Epidermal melanocyte (primary cell): Measurements from ENCODE around the gene NRG3.

Source experiments
- DNase-seq: peaks from one replicate; pipeline ENCODE4 v3.0.0; 2011; ENCODE audit warnings: low spot score; ENCODE audit not compliant: insufficient read length

The NRG3 gene

DNA sequence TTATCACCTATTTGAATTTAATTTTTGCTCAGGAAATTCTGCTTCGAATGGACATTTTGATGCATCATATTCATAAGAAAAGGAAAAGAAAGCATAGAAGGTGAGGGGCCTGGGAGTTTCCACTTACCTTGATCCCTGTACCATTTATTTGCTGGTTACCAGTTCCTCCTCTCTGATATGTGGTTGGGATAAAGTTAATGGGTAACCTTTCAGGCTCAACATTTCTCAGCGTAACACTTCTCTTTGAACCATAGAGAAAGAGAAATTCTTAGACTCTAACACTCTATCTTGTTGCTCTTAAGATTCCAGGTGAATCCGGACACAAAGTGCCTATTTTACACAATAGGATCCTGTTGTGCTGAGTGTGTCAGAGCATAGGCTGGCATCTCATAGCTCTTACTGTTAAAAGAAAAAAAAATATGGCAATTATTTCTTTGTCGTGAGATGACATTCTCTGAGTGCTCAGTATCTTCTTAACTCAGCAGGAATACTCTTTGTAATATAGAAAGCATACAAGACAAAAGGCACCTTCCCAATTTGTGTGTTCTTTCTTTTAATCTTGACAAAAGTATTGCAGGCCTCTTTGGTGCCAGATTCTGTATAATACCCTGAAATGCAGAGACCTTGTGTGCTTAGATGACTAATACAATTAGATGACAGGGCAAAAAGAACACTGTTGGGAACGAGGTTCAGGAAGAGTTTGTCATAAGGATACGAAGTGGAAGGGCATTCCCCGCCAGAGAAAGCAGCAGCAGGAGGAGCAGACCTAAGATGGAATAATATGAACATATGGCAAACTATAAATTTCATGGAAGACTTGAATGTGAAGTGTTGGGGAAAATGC lies 689.6 kb downstream of the NRG3 start:
- DNase-seq, result no peak

DNA sequence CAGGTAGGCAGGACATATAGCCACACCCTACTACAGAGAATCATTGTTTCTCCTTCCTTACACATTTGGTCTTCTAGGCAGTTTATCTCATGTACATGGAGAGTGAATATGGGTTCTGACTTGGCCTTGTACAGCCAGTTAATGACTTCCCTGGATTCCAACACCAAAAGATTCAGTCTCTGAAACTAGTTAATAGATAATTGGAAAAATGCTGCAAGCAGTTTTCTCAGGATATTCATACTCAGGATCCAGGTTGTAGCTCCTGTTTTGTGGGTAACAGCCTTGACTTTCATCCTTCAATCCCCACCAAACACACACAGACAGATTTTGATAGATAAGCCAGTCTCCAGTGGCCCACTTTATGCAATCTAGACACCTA lies 690.2 kb downstream of the NRG3 start:
- no peak for DNase-seq

DNA sequence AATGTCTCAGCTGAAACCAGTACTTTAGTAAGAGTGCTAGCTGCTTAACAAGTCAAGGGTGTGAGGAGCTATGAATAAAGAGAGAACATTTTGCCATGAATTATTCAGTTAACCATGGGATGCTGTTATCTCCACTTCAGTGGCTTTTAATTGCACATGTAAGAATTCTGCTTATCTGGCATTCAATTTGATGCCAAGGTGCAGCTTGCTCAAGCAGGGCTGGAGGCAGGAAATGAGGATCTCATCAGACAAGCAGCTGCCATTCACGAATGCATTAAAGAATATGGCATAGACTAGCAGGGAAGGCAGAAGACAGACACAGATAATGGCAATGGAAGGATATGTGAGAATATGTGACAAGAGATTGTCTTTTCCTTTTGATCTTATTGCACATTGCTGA lies 697.8 kb downstream of the NRG3 start:
- DNase-seq, result no peak

DNA sequence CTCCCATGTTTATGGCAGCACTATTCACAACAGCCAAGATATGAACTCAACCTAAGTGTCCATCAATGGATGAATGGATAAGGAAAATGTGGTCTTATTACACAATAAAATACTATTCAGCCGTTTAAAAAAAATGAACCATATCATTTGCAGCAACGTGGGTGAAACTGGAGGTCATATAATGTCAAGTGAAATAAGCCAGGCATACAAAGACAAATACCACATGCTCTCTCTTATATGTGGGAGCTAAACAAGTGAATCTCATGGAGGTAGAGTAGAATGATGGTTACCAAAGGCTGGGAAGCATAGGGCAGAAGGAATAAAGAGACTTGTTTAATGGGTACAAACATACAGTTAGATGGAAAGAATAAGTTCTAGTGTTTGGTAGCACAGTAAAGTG lies 699.1 kb downstream of the NRG3 start:
- no peak for DNase-seq

DNA sequence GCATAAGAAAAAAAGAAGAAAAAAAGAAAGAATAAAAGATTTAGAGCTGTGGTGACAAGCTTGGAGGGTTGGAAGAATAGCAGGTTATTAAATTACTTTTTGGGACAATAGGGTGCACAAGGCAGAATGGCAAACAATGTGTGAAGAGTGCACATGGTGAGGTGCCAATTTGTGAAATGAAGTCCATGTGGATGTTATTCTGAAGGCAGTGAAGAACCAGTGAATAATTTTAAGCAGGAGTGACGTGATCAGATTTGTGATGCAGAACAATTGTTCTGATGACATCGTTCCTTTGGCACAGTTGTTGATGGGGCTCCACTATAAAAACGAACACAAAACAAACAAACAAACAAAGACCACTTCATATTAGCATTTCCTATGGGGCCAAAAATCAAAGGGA lies 700.3 kb downstream of the NRG3 start:
- no peak for DNase-seq

DNA sequence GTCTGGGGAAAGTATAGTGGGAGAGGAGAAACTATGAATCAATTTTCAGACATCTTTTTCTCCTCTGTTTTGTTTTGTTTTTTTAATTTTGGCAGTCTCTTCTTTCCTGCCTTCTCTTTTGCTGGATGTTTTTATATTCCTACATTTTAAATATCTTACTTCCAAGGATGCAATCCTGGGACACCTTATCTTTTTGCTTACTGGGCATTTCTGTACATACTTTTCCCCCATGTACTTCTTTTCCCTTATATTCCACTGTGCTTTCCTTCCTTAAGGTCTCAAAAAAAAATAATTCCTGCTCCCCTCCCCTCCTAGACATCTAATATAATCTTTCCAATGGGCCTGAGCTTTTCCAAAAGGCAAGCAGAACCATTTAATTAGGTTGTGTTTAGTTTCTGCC lies 701.1 kb downstream of the NRG3 start:
- DNase-seq, result no peak

DNA sequence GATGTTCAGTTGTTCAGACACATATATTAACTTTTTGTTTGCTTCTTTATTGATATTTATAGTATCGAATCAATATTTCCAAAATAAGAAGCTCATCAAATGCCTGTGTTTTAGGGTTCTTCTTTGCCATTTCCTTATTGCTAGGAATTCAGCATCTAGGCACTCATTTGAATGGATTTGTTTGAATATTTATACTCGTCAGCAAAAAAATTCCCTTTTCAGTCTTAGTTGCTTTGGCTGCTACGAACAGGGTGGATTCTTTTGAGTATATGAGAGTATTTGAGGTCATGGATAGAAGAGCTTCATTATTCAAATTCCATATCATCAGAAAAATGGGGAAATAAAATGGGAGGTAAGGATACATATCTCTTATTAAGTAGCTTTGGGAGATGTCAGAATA lies 706.9 kb downstream of the NRG3 start:
- no peak for DNase-seq

DNA sequence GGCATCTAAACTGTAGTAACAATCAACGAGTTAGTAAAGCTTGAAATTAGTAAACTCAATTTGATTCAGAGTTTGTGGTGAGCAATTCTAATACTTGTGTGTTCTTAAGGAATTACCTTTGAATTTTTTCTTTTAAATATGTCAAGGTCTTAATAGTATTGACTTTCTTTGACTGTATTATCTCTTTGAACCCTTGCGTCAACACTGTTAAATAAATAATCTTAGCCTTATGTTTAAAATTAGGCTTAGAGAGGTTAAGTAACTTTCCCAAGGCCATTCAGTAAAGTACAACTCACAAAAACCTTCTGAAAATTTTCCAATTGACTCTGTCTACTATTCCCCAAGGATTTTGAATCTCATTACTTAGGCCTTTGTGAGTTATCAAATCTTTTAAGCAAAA lies 716.4 kb downstream of the NRG3 start:
- no peak for DNase-seq

DNA sequence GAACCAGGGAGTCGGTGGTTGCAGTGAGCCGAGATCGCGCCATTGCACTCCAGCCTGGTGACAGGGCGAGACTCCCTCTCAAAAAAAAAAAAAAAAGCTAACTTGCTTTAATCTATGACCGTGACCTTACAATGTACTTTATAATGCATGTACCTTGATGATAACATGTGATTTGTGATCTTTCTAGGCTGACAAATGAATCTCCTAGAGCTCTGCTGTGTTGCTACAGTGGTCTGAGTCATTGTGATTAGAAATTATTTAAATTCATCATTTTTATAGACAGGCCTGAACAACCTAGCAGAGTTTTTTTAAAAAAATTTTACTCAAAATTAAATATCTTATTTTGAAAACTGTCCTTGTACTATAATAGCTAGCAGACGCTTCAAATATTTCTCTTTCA lies 722.8 kb downstream of the NRG3 start:
- no peak for DNase-seq

DNA sequence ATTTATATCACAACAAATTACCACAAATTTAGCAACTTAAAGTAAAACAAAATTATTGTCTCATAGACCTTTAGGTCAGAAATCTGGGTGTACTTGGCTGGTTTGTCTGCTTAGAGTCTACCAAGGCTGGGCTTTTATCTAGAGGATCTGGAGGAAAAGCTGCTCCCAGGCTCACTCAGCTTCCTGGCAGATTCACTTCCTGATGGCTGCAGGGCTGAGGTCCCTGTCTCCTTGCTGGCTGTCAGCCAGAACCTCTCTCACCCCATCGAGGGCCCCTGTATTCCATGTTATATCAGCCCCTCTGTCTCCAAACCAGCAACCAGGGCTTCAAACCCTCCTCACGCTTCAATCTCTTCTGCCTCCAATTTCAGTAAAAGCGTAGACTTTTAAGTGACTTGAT lies 734.9 kb downstream of the NRG3 start:
- DNase-seq, result no peak

DNA sequence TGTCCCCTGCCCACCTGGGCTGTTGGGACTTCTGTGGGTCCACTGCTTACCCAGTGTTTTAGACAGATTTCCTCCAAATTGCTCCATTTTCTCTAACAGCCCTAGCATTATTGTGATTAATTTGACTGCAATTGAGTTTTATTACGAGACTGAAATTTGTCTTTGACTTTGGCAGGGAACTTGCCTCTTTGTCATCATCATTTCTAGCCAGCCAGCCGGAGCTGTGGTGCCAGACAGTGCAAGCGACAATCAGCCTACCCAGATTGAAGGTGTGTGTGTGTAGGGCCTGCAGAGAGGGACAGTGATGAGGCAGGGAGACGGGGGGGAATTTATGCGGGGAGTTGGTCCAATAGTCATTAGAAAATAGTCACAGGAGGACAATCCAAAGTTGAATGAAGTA lies 743.0 kb downstream of the NRG3 start:
- DNase-seq, result no peak

DNA sequence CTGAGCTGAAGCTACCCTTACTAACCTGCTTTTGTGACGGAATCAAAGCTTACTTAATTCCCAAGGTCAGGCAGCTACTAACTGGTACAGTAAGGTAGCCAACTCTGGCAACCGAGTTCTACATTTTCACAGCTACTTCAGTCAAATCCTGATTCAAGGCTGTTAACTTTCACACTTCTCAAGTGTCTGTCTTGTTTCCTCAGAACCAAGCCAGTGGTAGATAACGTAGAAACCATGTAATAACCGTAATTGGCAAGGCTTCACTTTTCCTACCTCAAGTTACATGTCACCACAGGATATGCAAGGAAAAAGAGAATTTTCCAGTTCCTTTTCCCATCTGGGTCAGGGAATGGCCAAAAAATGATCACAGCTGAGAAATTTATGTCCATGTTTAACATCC lies 746.7 kb downstream of the NRG3 start:
- DNase-seq, result no peak

DNA sequence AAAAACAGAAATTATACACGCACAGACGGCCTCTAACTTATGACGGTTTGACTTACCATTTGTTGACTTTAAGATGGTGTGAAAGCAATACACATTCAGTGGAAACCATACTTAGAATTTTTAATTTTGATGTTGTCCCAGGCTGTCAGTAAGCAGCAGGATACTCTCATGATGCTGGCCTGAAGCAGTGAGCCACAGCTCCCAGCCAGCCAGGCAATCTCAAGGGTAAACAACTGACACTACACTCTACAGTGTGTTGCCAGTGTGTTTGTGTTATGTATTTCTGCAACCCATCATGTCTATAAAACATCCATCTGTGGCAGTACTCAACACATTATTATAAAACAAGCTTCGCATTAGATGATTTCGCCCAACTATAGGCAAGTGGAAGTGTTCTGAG lies 747.5 kb downstream of the NRG3 start:
- no peak for DNase-seq

DNA sequence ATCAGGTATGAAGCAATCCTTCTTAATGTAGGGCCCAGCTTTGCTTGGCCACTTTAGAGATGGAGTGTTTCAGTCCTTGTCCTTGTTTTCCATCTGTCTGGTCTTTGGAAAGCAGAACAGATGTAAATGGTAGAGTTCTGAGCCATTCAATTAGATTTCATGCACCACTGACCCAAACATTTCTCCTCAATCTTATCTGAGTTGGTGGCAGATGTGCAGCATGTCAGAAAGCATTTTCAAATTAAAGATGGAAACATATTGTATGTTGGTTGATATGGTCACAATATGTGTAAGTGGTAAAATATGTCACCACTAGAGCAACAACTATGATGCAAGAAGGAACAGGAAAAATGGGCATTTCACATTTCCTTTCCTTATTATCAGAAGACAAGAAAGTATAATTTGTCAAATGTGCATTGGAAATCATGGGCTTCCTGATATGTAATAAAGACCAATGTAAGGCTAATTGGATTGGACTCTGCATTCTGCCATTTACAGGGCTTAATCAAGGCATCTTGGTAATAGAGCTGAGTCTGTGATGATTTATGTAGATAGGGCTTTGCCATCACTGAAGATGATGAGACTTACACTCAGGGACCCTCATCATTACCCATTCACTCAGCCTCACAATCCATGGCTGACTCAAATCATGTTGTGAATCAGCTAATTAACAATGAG lies 750.7 kb downstream of the NRG3 start:
- no peak for DNase-seq

DNA sequence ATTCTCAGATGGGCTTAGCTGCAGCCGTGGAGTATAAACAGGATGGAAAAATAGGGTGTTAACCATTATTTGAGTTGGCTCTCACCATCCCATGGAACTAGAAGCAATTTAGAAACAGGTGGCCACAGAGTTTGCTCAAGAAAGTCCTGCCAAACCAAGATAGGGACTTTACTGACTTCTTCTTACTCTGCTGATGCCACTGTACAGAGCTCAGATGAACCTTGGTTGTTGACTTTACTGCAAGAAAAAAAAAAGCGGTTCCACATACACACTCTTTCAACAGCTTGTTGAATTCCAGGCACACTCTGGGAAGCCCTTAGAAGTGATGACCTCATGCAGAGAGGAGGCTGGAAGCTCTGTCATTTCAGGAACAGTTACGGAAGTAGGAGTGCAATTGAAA lies 753.4 kb downstream of the NRG3 start:
- no peak for DNase-seq

DNA sequence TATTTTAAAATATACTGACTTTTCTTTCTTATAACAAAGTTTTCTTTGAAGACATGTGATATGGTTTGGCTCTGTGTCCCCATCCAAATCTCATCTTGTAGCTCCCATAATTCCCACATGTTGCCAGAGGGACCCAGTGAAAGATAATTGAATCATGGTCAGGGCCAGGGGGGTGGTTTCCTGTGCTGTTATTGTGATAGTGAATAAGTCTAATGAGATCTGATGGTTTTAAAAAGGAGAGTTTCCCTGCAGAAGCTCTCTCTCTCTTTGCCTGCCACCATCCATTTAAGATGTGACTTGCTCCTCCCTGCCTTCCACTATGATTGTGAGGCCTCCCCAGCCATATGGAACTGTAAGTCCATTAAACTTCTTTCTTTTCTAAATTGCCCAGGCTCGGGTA lies 768.1 kb downstream of the NRG3 start:
- DNase-seq, result no peak

DNA sequence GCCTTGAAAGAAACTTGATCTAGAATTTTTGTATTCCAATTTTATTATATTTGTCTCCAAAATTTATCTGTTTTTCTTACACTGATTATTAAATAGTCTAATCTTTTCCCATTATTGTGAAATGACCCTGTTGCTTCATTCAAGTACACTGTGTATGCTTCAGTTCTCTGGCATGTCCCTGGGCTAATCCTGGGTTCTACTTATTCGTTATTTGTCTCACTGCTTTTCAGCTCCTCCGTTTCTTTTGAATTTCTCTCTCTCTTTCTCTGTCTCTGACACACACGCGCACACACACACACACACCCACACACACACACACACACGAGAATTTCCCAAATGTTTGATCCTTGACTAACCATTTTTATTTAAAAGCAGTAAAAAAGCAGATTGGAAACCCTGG lies 768.6 kb downstream of the NRG3 start:
- DNase-seq, result no peak

DNA sequence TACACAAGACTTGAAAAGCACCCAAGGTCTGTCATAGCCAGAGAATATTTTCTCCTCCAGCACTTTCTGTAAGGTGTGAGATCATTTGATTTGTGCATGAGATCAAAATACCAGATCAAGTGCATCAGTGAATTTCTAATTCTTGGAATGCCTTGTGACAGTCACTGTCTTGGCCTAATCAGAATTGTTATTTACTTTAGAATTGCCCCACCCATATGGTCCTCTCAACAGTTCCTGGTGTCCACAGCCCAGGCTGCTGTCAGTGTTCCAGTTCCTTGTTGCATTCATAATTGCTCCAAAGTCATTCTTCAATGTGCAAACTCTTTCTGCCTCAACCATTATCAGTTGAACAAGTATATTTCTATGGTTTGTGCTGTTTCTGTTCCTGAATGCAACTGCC lies 770.2 kb downstream of the NRG3 start:
- DNase-seq, result no peak

DNA sequence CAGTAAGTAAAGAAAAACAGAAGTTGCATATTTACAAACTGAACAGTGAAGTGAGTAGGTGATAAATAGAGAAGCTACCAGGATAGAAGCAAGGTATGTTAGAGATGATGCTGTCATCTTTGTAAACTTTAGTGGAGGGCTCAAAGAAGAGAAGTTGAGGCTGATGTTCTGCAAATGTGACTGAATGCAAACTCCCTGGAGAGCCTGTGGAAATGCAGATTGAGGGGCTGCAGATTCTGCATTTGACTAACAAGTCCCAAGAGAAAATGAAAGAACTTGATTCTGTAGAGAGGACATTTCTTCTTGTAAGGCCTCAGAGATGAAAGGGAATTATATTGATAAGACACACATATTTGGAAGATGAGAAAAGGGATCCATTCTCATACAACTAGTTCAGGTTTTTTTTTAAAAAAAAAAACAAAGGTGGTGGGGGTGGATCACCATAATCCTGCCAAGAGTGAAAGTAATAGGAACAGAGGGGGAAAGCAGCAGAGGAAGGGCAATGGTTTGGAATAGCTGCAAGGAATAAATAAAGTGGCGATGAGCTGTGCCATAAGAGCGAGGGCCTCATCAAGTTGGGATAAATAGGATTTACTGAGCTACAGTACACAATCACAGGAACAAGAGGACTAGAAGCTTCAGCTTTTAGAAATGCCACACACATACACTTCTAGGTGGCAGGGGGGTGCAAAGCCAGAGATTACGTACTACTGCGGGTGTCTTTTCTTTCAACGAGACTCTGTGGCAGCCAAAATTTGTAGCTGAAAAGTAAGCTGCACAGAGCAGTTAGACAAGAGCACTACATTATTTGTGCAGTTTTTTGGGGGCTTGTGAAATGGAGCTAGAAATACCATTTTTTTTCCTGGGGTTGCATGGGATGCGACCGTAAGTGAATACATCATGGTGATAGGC lies 778.5 kb downstream of the NRG3 start:
- DNase-seq, result no peak

DNA sequence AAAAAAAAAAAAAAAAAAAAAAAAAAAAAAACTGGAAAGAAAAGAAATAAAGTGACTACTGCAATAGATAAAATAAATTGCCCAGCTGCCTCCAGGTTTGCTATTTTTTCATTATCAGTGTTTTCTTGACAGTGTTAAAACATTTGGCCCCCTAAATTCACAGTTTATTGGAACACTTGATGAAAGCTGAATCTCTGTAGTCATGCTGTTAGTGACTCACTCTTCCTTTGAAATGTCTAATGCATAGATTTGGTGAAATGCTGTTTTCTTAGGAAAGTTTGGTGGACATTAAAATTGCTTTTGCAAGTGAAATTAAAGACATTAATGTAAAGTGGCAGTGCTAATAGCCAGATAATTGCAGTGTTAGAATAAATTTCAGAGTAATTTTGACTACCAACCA lies 785.2 kb downstream of the NRG3 start:
- DNase-seq, result no peak

DNA sequence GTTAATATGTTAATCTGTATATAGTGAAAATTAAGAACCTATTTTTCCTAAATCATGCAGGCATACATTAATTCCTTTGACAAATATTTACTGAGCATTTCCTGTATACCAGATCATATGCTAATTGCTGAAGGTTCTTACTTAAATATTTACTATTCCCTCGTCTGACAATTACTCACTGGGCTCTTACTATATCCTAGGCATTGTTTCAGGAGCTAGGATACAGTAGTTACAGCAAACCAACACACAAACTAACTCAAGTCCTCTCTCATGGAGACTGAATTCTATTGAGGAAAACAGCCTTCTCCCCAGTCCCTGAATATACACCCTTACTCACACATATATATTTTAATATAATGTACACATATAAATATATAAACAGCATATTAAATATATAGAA lies 786.0 kb downstream of the NRG3 start:
- no peak for DNase-seq

DNA sequence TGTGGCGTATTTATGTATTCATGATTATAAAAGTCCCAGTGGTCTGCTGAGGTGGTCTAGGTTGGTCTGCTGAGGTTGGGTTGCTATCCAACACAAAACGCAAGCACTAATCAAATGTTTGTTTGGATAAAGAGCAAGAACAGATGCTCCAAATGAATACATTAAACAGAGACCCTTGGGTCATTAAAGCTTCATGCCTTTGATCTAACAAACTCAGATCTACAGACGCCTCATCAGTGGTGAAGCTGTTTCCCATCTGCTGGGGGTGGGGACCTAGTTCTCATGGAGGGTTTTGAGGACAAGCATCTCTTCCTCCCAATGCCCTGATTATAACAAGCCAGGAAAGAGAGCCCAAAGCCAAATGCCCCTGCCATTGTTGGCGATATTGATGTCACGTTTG lies 786.7 kb downstream of the NRG3 start:
- DNase-seq, result no peak
